ENCODE data around the gene TMPRSS15.

TMPRSS15 gene

GRCh38 chr21:18411565-18411964 is 8.0 kb upstream of the TMPRSS15 start:
- no peak overlapping the region for H3K23ac ChIP-seq (ENCODE audit: low read length in 2 of 2)
- WGBS = 47% methylated on average over 5 of the region's 5 CpGs
- no peak overlapping the region for H2BK5ac ChIP-seq (ENCODE audit: low read depth, low read length, poor library complexity, severe bottlenecking)
- no peak overlapping the region for H3K27ac ChIP-seq (ENCODE audit: low read length, poor library complexity, severe bottlenecking)
- H3K9ac ChIP-seq (ENCODE audit: low read length) = no peak overlapping the region
- no peak for DNase-seq
- no peaks in the 10 kb centered on the region for H3K27me3 ChIP-seq (ENCODE audit: control insufficient read depth in 1 of 2, insufficient read depth in 1 of 2, low read length in 2 of 2)
- H3K18ac ChIP-seq (ENCODE audit: low read depth in 1 of 2, low read length in 2 of 2) = no peak overlapping the region
- H3K79me1 ChIP-seq (replicated peaks; ENCODE audit: low read length, poor library complexity, severe bottlenecking) = no peaks in the 10 kb centered on the region
- H3K4me3 ChIP-seq (ENCODE audit: insufficient read depth in 1 of 2, low read depth in 1 of 2, low read length in 2 of 2) = no peak overlapping the region
- no peak overlapping the region for H2BK12ac ChIP-seq (ENCODE audit: low read length in 2 of 2)
- no peak overlapping the region for H2BK120ac ChIP-seq (ENCODE audit: low read depth, low read length)
- no peaks in the 10 kb centered on the region for H3K9me3 ChIP-seq (ENCODE audit: control insufficient read depth, low read length)
- no peak overlapping the region for H4K91ac ChIP-seq (ENCODE audit: low read length)
- H2BK15ac ChIP-seq (ENCODE audit: low read depth, poor library complexity, severe bottlenecking) = no peak overlapping the region
- no peak overlapping the region for H3K4me2 ChIP-seq (ENCODE audit: low read length, poor library complexity, severe bottlenecking)
- H2AFZ ChIP-seq (ENCODE audit: low read depth, low read length) = no peak overlapping the region
- H2AK5ac ChIP-seq (ENCODE audit: low read length, severe bottlenecking) = no peak overlapping the region
- no peak overlapping the region for H4K8ac ChIP-seq (ENCODE audit: low read length)
- H3K4ac ChIP-seq (ENCODE audit: low read depth in 1 of 2, low read length in 2 of 2) = no peak overlapping the region
- no peaks in the 10 kb centered on the region for H3K4me1 ChIP-seq (ENCODE audit: control insufficient read depth, insufficient read depth, low read depth, low read length)
- no peak overlapping the region for H3K14ac ChIP-seq (ENCODE audit: low read length in 2 of 2)
- no peaks in the 10 kb centered on the region for H3K36me3 ChIP-seq (ENCODE audit: control insufficient read depth in 1 of 2, insufficient read depth in 2 of 2, low read depth in 1 of 2, low read length in 2 of 2)

GRCh38 chr21:18409579-18409978 is 6.0 kb upstream of the TMPRSS15 start:
- H2BK5ac ChIP-seq (ENCODE audit: low read depth, low read length, poor library complexity, severe bottlenecking) = no peak overlapping the region
- no peak overlapping the region for H2BK12ac ChIP-seq (ENCODE audit: low read length in 2 of 2)
- no peak overlapping the region for H3K4me2 ChIP-seq (ENCODE audit: low read length, poor library complexity, severe bottlenecking)
- no peak overlapping the region for H2BK120ac ChIP-seq (ENCODE audit: low read depth, low read length)
- no peak overlapping the region for H4K8ac ChIP-seq (ENCODE audit: low read length)
- H2BK15ac ChIP-seq (ENCODE audit: low read depth, poor library complexity, severe bottlenecking) = no peak overlapping the region
- no peak overlapping the region for H3K9ac ChIP-seq (ENCODE audit: low read length)
- H3K23ac ChIP-seq (ENCODE audit: low read length in 2 of 2) = no peak overlapping the region
- H3K4me3 ChIP-seq (ENCODE audit: insufficient read depth in 1 of 2, low read depth in 1 of 2, low read length in 2 of 2) = no peak overlapping the region
- H3K27ac ChIP-seq (ENCODE audit: low read length, poor library complexity, severe bottlenecking) = no peak overlapping the region
- H4K91ac ChIP-seq (ENCODE audit: low read length) = no peak overlapping the region
- H2AK5ac ChIP-seq (ENCODE audit: low read length, severe bottlenecking) = no peak overlapping the region
- no peak overlapping the region for H3K18ac ChIP-seq (ENCODE audit: low read depth in 1 of 2, low read length in 2 of 2)
- no peaks in the 10 kb centered on the region for H3K36me3 ChIP-seq (ENCODE audit: control insufficient read depth in 1 of 2, insufficient read depth in 2 of 2, low read depth in 1 of 2, low read length in 2 of 2)
- no peak overlapping the region for H2AFZ ChIP-seq (ENCODE audit: low read depth, low read length)
- H3K4me1 ChIP-seq (ENCODE audit: control insufficient read depth, insufficient read depth, low read depth, low read length) = no peaks in the 10 kb centered on the region
- 80% methylated on average over 1 of the region's 1 CpG for WGBS
- H3K14ac ChIP-seq (ENCODE audit: low read length in 2 of 2) = no peak overlapping the region
- H3K27me3 ChIP-seq (ENCODE audit: control insufficient read depth in 1 of 2, insufficient read depth in 1 of 2, low read length in 2 of 2) = no peaks in the 10 kb centered on the region
- no peaks in the 10 kb centered on the region for H3K79me1 ChIP-seq (replicated peaks; ENCODE audit: low read length, poor library complexity, severe bottlenecking)
- DNase-seq = no peak
- no peak overlapping the region for H3K4ac ChIP-seq (ENCODE audit: low read depth in 1 of 2, low read length in 2 of 2)
- H3K9me3 ChIP-seq (ENCODE audit: control insufficient read depth, low read length) = no peaks in the 10 kb centered on the region

DNA sequence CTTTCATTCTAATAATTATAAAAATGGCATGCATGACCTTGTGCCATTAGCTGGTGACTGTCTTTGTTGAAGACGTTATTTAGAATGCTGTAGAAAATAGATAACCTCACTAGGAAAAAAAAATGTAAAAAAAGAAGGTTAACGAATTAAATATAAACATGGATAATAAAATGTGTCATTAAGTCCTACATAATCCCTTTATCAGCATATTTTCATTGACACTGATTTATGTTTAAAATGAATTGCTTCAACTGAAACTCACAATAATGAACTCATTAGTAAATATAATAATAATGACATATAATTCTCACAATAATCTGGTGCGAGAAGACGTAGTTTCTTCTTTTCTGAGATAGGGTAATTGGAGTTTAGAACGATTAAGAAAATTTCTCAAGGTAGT is 4.7 kb downstream of the TMPRSS15 start:
- Histone ChIP-seq H3K9me3 (ENCODE audit: control insufficient read depth, low read length) (peaks cover 8% of the 10 kb centered on the region), H2BK15ac (ENCODE audit: low read depth, poor library complexity, severe bottlenecking) (no peak overlapping the region), H3K79me1 (replicated peaks; ENCODE audit: low read length, poor library complexity, severe bottlenecking) (no peaks in the 10 kb centered on the region), H3K14ac (ENCODE audit: low read length in 2 of 2) (no peak overlapping the region), H2AFZ (ENCODE audit: low read depth, low read length) (no peak overlapping the region), H4K91ac (ENCODE audit: low read length) (no peak overlapping the region), H2AK5ac (ENCODE audit: low read length, severe bottlenecking) (no peak overlapping the region), H3K27me3 (ENCODE audit: control insufficient read depth in 1 of 2, insufficient read depth in 1 of 2, low read length in 2 of 2) (no peaks in the 10 kb centered on the region), H2BK5ac (ENCODE audit: low read depth, low read length, poor library complexity, severe bottlenecking) (no peak overlapping the region), H3K9ac (ENCODE audit: low read length) (no peak overlapping the region), H2BK120ac (ENCODE audit: low read depth, low read length) (no peak overlapping the region), H3K36me3 (ENCODE audit: control insufficient read depth in 1 of 2, insufficient read depth in 2 of 2, low read depth in 1 of 2, low read length in 2 of 2) (no peaks in the 10 kb centered on the region), H3K4me1 (ENCODE audit: control insufficient read depth, insufficient read depth, low read depth, low read length) (no peaks in the 10 kb centered on the region), H3K18ac (ENCODE audit: low read depth in 1 of 2, low read length in 2 of 2) (no peak overlapping the region), H3K23ac (ENCODE audit: low read length in 2 of 2) (no peak overlapping the region), H3K4me3 (ENCODE audit: insufficient read depth in 1 of 2, low read depth in 1 of 2, low read length in 2 of 2) (no peak overlapping the region), H3K4ac (ENCODE audit: low read depth in 1 of 2, low read length in 2 of 2) (no peak overlapping the region), H3K4me2 (ENCODE audit: low read length, poor library complexity, severe bottlenecking) (no peak overlapping the region), H3K27ac (ENCODE audit: low read length, poor library complexity, severe bottlenecking) (no peak overlapping the region), H4K8ac (ENCODE audit: low read length) (no peak overlapping the region), H2BK12ac (ENCODE audit: low read length in 2 of 2) (no peak overlapping the region)
- no CpG with 5 or more reads among the region's 5 CpGs for WGBS
- no peak for DNase-seq

- Histone ChIP-seq H3K79me1 (replicated peaks; ENCODE audit: low read length, poor library complexity, severe bottlenecking) (no peaks in the 10 kb centered on the region), H4K91ac (ENCODE audit: low read length) (no peak overlapping the region), H3K23ac (ENCODE audit: low read length in 2 of 2) (no peak overlapping the region), H3K36me3 (ENCODE audit: control insufficient read depth in 1 of 2, insufficient read depth in 2 of 2, low read depth in 1 of 2, low read length in 2 of 2) (no peaks in the 10 kb centered on the region), H3K9me3 (ENCODE audit: control insufficient read depth, low read length) (no peaks in the 10 kb centered on the region), H3K27me3 (ENCODE audit: control insufficient read depth in 1 of 2, insufficient read depth in 1 of 2, low read length in 2 of 2) (no peaks in the 10 kb centered on the region), H4K8ac (ENCODE audit: low read length) (no peak overlapping the region), H2BK120ac (ENCODE audit: low read depth, low read length) (no peak overlapping the region), H3K9ac (ENCODE audit: low read length) (no peak overlapping the region), H3K4me1 (ENCODE audit: control insufficient read depth, insufficient read depth, low read depth, low read length) (no peaks in the 10 kb centered on the region), H3K14ac (ENCODE audit: low read length in 2 of 2) (no peak overlapping the region), H3K4me2 (ENCODE audit: low read length, poor library complexity, severe bottlenecking) (no peak overlapping the region), H2BK15ac (ENCODE audit: low read depth, poor library complexity, severe bottlenecking) (no peak overlapping the region), H3K4ac (ENCODE audit: low read depth in 1 of 2, low read length in 2 of 2) (no peak overlapping the region), H2BK5ac (ENCODE audit: low read depth, low read length, poor library complexity, severe bottlenecking) (no peak overlapping the region), H2AK5ac (ENCODE audit: low read length, severe bottlenecking) (no peak overlapping the region), H3K18ac (ENCODE audit: low read depth in 1 of 2, low read length in 2 of 2) (no peak overlapping the region), H2AFZ (ENCODE audit: low read depth, low read length) (no peak overlapping the region), H3K27ac (ENCODE audit: low read length, poor library complexity, severe bottlenecking) (no peak overlapping the region), H2BK12ac (ENCODE audit: low read length in 2 of 2) (no peak overlapping the region), H3K4me3 (ENCODE audit: insufficient read depth in 1 of 2, low read depth in 1 of 2, low read length in 2 of 2) (no peak overlapping the region)
- DNase-seq = no peak
- 30% methylated on average over 1 of the region's 2 CpGs for WGBS
These were observed 15.6 kb downstream of the TMPRSS15 start for GRCh38 chr21:18387994-18388393.
